Muscle of leg (tissue), 11 donors: ENCODE measurements around the gene ASPN. TPM values are rescaled to one million over a fixed set of nuclear protein-coding genes. Genes with fewer than 3 reads are reported as not detected.
A peak's percentile ranks its signal among the peaks of the same experiment; 100 is the strongest.

Source experiments
- DNase-seq: peaks from one replicate; pipeline ENCODE4 v3.0.0; 2013
- H3K27ac ChIP-seq: one replicate; pipeline ENCODE4 v1.5.1; 2013; ENCODE audit warnings: mild to moderate bottlenecking, low read length, control low read depth
- H3K27me3 ChIP-seq: one replicate; pipeline ENCODE4 v1.6.1; 2013; ENCODE audit warnings: low read length; ENCODE audit not compliant: control insufficient read depth, insufficient read depth
- H3K36me3 ChIP-seq: one replicate; pipeline ENCODE4 v1.6.1; 2013; ENCODE audit warnings: low read length; ENCODE audit not compliant: control insufficient read depth, insufficient read depth
- H3K4me1 ChIP-seq: one replicate; pipeline ENCODE4 v1.6.1; 2013; ENCODE audit warnings: low read length; ENCODE audit not compliant: control insufficient read depth, insufficient read depth
- H3K4me3 ChIP-seq: one replicate; pipeline ENCODE4 v1.5.1; 2013; ENCODE audit warnings: low read length, control low read depth
- H3K9me3 ChIP-seq: replicated peaks from 2 replicates; pipeline ENCODE4 v1.6.1; 2013; ENCODE audit warnings: low read depth, low read length; ENCODE audit not compliant: control insufficient read depth
- WGBS: methylation state at CpG from one replicate; pipeline ENCODE4 v1.1.5; 2013; ENCODE audit warnings: missing lambda C conversion rate; ENCODE audit not compliant: insufficient coverage; 5-methylcytosine and 5-hydroxymethylcytosine counted together
- polyA plus RNA-seq, 8 donors: library from polyadenylated mRNA; unstranded; fragments of 120-200 nt; gene quantifications; one replicate each; pipeline versions ENCODE4 v1.2.1 to v1.2.3, GENCODE V29; 2013; ENCODE audit warnings: inconsistent platforms in 1 of 8, low replicate concordance in 1 of 8; ENCODE audit not compliant: insufficient read length in 8 of 8, insufficient read depth in 1 of 8
- total RNA-seq: library from RNA; stranded (reverse); fragments of 120-200 nt; gene quantifications from one replicate; pipeline ENCODE4 v1.2.4, GENCODE V29; 2013

ASPN gene
- total and polyA plus RNA-seq, 9 donors: 147 to 546 (median 259) TPM

- H3K4me3 ChIP-seq: no peak overlapping the region
- no peak overlapping the region for H3K27ac ChIP-seq
- peaks cover 2% of the 10 kb centered on the region for H3K4me1 ChIP-seq
- no peaks in the 10 kb centered on the region for H3K9me3 ChIP-seq
- no peaks in the 10 kb centered on the region for H3K27me3 ChIP-seq
- WGBS: 78% methylated on average over 4 of the region's 10 CpGs
- no peak for DNase-seq
- H3K36me3 ChIP-seq: no peaks in the 10 kb centered on the region
Measured at GRCh38 chr9:92522983-92523970, 41.0 kb upstream of the ASPN start.

GRCh38 chr9:92520837-92521236 is 38.5 kb upstream of the ASPN start:
- WGBS: 82% methylated on average over 1 of the region's 2 CpGs
- Histone ChIP-seq H3K4me3 (no peak overlapping the region), H3K4me1 (no peaks in the 10 kb centered on the region)

DNA sequence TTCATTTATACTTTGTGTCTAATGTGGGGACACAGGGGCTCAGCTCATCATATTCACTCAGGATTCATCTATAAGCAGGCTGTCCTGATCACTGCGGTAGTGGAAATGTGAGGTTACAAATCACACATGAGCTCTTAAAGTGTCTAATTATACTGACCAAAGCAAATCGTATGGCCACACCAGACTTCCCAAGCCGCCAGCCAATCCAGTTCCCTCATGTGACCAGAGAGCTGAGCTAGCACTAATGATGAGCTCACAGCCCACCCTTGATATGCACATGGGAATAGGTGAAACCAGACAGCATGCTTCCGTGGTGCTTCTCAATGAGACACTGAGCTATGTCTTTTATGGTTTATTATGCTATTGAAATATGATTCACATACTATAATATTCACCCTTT is 35.9 kb upstream of the ASPN start:
- no peaks in the 10 kb centered on the region for H3K36me3 ChIP-seq
- no peak for DNase-seq
- no CpG with 5 or more reads among the region's 4 CpGs for WGBS

More at GRCh38 chr9:92520837-92521236, 38.5 kb upstream of the ASPN start:
- Histone ChIP-seq H3K9me3 (no peaks in the 10 kb centered on the region), H3K36me3 (no peaks in the 10 kb centered on the region), H3K27ac (no peak overlapping the region), H3K27me3 (no peaks in the 10 kb centered on the region)
- DNase-seq: no peak

GRCh38 chr9:92517046-92517445 is 34.7 kb upstream of the ASPN start:
- 69% methylated on average over 2 of the region's 3 CpGs for WGBS
- Histone ChIP-seq H3K9me3 (no peaks in the 10 kb centered on the region), H3K4me3 (no peak overlapping the region), H3K36me3 (no peaks in the 10 kb centered on the region), H3K27ac (peak overlapping the region; percentile 56), H3K4me1 (peaks cover 2% of the 10 kb centered on the region), H3K27me3 (no peaks in the 10 kb centered on the region)
- DNase-seq: no peak

More for the DNA sequence above, 35.9 kb upstream of the ASPN start:
- Histone ChIP-seq H3K27me3 (no peaks in the 10 kb centered on the region), H3K27ac (no peak overlapping the region), H3K4me3 (no peak overlapping the region), H3K9me3 (no peaks in the 10 kb centered on the region), H3K4me1 (no peaks in the 10 kb centered on the region)

DNA sequence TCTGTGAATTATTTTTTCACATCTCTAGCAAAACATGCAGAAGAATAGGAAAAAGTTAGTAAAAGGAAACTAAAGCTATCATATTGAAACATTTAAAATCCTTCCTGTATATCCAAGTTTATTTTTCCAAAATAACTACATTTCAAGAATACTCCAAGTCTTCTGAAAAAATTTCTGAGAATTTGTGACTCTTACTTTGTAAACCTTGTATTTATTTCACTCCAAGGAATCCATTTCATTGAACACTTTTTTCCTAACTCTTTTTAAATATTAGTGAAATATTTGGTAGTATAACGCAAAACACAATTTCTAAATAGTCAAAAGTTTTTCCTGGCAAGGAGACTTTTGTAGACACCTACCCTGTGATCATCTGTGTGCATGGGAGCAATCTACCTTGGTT is 34.2 kb upstream of the ASPN start:
- WGBS: no CpG with 5 or more reads among the region's 1 CpG
- H3K9me3 ChIP-seq: no peaks in the 10 kb centered on the region
- no peak overlapping the region for H3K4me3 ChIP-seq
- peak; percentile 77 for DNase-seq
- H3K36me3 ChIP-seq: no peaks in the 10 kb centered on the region
- peak overlapping the region; percentile 65 for H3K27ac ChIP-seq
- H3K4me1 ChIP-seq: peaks cover 2% of the 10 kb centered on the region
- H3K27me3 ChIP-seq: no peaks in the 10 kb centered on the region

- WGBS: 90% methylated on average over 10 of the region's 10 CpGs
- DNase-seq: no peak
- peaks cover 2% of the 10 kb centered on the region for H3K4me1 ChIP-seq
- H3K9me3 ChIP-seq: no peaks in the 10 kb centered on the region
- no peaks in the 10 kb centered on the region for H3K36me3 ChIP-seq
- H3K27me3 ChIP-seq: no peaks in the 10 kb centered on the region
- H3K27ac ChIP-seq: no peak overlapping the region
- H3K4me3 ChIP-seq: no peak overlapping the region
Measured at GRCh38 chr9:92514635-92515034, 32.3 kb upstream of the ASPN start.

DNA sequence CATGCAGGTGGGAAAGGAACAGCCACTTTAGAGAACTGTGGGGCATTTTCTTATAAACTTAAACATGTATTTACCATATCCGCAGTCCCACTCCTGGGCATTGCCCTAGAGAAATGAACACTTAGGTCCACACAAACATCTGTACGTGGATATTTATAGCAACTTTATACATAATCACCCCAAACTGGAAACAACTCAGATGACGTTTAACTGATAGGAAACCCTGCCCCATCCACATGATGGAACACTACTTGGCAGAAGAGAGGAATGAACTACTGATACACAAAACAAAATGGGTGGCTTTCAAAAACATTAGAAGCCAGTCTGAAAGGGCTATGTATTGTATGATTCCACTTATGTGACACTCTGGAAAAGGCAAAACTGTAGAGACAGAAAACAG is 31.0 kb upstream of the ASPN start:
- Histone ChIP-seq H3K27me3 (no peaks in the 10 kb centered on the region), H3K4me3 (no peak overlapping the region), H3K27ac (no peak overlapping the region), H3K4me1 (peaks cover 6% of the 10 kb centered on the region), H3K36me3 (no peaks in the 10 kb centered on the region), H3K9me3 (no peaks in the 10 kb centered on the region)
- no peak for DNase-seq
- WGBS: no CpG with 5 or more reads among the region's 3 CpGs

DNA sequence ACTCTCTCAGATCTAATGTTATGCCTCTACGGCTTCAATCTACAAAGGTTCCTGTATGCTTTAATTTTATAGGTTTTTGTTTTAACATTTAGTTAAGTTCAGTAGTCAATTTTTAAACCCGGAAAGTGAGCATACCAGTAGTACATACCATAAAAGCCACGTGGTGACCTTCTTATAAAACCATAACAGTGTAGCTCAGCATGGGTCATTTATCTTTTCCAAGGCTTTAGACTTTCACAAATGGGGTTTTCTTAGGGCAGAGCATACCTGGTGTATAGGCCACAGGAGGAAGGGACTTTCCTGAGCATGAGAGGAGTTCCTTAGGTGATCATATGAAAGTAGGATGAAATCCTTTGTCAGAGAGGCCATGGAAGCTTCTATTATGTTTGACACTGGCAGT is 30.3 kb upstream of the ASPN start:
- H3K27ac ChIP-seq: no peak overlapping the region
- WGBS: no CpG with 5 or more reads among the region's 3 CpGs
- H3K9me3 ChIP-seq: no peaks in the 10 kb centered on the region
- H3K4me1 ChIP-seq: peaks cover 13% of the 10 kb centered on the region
- no peak for DNase-seq
- no peaks in the 10 kb centered on the region for H3K27me3 ChIP-seq
- no peaks in the 10 kb centered on the region for H3K36me3 ChIP-seq
- H3K4me3 ChIP-seq: no peak overlapping the region

GRCh38 chr9:92510747-92511146 is 28.4 kb upstream of the ASPN start:
- Histone ChIP-seq H3K9me3 (no peaks in the 10 kb centered on the region), H3K4me3 (no peak overlapping the region), H3K27ac (no peak overlapping the region), H3K4me1 (peaks cover 28% of the 10 kb centered on the region), H3K27me3 (no peaks in the 10 kb centered on the region), H3K36me3 (no peaks in the 10 kb centered on the region)
- no peak for DNase-seq

DNA sequence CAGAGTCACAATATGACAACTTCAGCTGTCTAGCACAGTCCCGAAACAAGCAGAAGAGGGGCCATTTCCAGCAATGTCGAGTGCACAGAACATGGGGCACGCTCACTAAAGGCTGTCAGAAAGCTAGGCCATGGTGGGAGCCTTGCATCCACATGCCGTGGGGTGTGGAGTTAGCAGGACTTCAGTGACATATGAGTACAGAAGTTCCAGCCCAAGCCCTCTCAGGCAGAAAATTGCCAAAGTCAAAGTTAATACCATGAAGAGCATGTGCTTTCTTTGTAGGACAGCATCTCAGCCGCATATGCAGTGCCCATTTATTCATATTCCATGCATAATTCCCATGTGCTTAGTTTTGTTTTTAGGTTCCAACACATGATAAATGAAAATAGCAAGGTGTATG is 26.7 kb upstream of the ASPN start:
- Histone ChIP-seq H3K27ac (peak overlapping the region; percentile 92), H3K36me3 (no peaks in the 10 kb centered on the region), H3K9me3 (no peaks in the 10 kb centered on the region), H3K27me3 (no peaks in the 10 kb centered on the region), H3K4me1 (peaks cover 38% of the 10 kb centered on the region), H3K4me3 (no peak overlapping the region)
- WGBS: 83% methylated on average over 3 of the region's 5 CpGs
- DNase-seq: peak; percentile 58
